Osteocyte (in vitro differentiated cells): ENCODE results near the gene CAPN6. TPM values are rescaled to one million over a fixed set of nuclear protein-coding genes. Genes with fewer than 3 reads are reported as not detected.

Experiments
- DNase-seq: peaks from one replicate; pipeline ENCODE4 v3.0.0; 2021; ENCODE audit warnings: mixed read lengths; ENCODE audit not compliant: unreplicated experiment; ENCODE audit errors: extremely low spot score
- H3K27ac Mint-ChIP-seq: one replicate; pipeline ENCODE4 v1.8.0; 2021; ENCODE audit warnings: mild to moderate bottlenecking, mixed read lengths; ENCODE audit not compliant: unreplicated experiment
- H3K27me3 Mint-ChIP-seq: one replicate; pipeline ENCODE4 v1.8.0; 2021; ENCODE audit warnings: mixed read lengths; ENCODE audit not compliant: unreplicated experiment
- H3K36me3 Mint-ChIP-seq: one replicate; pipeline ENCODE4 v1.8.0; 2021; ENCODE audit warnings: mixed read lengths; ENCODE audit not compliant: unreplicated experiment
- H3K4me1 Mint-ChIP-seq: one replicate; pipeline ENCODE4 v1.8.0; 2021; ENCODE audit warnings: mixed read lengths; ENCODE audit not compliant: unreplicated experiment
- H3K4me3 Mint-ChIP-seq: one replicate; pipeline ENCODE4 v1.8.0; 2021; ENCODE audit warnings: mild to moderate bottlenecking, moderate library complexity, mixed read lengths; ENCODE audit not compliant: unreplicated experiment
- H3K9me3 Mint-ChIP-seq: one replicate; pipeline ENCODE4 v1.8.0; 2021; ENCODE audit warnings: mixed read lengths; ENCODE audit not compliant: unreplicated experiment
- CTCF ChIP-seq: fragments of 200-600 bp; sonication (generic); IDR thresholded peaks from 2 replicates; pipeline ENCODE4 v1.5.0; 2021; ENCODE audit warnings: antibody characterized with exemption, mild to moderate bottlenecking, moderate library complexity
- total RNA-seq: library from RNA; stranded (reverse); gene quantifications from 2 replicates; pipeline ENCODE4 v1.2.1, GENCODE V29; 2021

The CAPN6 gene
- total RNA-seq, 1 donor from 2014 or later, result not detected

DNA sequence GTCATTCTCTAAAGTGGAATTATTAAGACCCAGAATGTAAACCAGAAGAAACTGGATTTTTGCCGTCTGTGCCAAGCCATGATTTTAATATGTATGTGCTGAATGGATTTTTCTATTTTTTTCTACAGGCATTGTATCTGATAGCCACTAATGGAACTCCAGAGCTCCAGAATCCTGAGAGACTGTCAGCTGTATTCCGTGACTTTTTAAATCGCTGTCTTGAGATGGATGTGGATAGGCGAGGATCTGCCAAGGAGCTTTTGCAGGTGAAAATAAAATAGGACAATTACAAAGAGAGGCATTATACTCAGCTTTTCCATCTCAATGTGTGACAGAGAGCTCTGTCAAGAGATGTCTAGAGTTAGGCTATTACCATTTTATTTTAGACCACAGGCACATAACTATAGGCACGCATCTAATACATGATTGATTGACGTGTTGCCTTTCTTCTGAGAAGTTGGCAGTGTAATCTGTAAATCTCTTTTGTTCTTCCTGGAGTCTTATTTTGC lies 53.9 kb downstream of the CAPN6 start:
- TF ChIP-seq CTCF, result no peak
- Mint-ChIP-seq H3K36me3 (no peaks in the 10 kb centered on the region), H3K27ac (no peak overlapping the region), H3K27me3 (no peaks in the 10 kb centered on the region), H3K4me3 (no peak overlapping the region), H3K9me3 (no peaks in the 10 kb centered on the region), H3K4me1 (no peaks in the 10 kb centered on the region)
- DNase-seq, result no peak

GRCh38 chrX:111207851-111208250 lies 62.4 kb downstream of the CAPN6 start:
- H3K9me3 Mint-ChIP-seq, result no peaks in the 10 kb centered on the region
- no peak overlapping the region for H3K4me3 Mint-ChIP-seq
- no peaks in the 10 kb centered on the region for H3K36me3 Mint-ChIP-seq
- no peak for TF ChIP-seq CTCF
- no peak for DNase-seq
- no peaks in the 10 kb centered on the region for H3K4me1 Mint-ChIP-seq
- H3K27me3 Mint-ChIP-seq, result no peaks in the 10 kb centered on the region
- H3K27ac Mint-ChIP-seq, result no peak overlapping the region

DNA sequence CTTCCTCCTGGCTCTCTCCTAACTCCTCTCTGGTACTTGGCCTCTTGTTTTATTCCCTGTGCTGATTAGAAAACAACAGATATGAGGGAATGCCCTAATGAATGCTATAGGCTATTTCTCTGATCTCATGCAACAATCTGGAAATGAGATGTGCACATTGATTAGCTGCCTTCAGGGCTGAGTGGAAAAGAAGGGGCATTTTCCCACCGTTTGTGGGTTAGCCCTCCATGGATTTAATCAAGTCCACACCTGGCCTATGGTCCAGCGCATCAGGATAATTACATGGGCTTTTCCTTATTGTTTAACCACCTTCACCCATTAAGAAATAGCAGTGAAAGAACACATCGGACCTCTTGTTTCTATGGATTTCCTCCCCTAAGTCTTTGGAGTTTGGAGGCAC lies 70.0 kb downstream of the CAPN6 start:
- H3K36me3 Mint-ChIP-seq, result no peaks in the 10 kb centered on the region
- TF ChIP-seq CTCF, result no peak
- no peak overlapping the region for H3K4me3 Mint-ChIP-seq
- H3K27ac Mint-ChIP-seq, result no peak overlapping the region
- H3K27me3 Mint-ChIP-seq, result no peaks in the 10 kb centered on the region
- H3K4me1 Mint-ChIP-seq, result no peaks in the 10 kb centered on the region
- no peaks in the 10 kb centered on the region for H3K9me3 Mint-ChIP-seq
- DNase-seq, result no peak

DNA sequence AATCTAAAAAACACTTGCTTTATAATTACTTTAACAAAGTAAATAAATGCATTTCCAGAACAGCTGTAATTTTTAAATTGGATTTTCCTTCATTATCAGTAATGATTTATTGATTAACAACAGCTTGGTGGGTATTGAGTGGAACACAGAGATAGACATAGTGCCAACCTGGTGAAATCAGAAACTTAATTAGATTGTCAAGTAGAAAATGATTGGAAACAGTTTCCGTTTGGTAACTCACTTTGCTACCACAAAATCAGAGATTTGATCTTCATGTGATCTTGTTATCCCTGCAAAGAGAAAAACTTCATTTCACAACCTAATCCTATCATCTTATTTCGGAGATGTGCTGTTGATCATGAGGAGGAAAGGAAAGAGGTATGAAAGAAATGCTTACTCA lies 70.8 kb downstream of the CAPN6 start:
- no peak overlapping the region for H3K27ac Mint-ChIP-seq
- H3K4me1 Mint-ChIP-seq, result no peaks in the 10 kb centered on the region
- no peak overlapping the region for H3K4me3 Mint-ChIP-seq
- no peak for TF ChIP-seq CTCF
- no peaks in the 10 kb centered on the region for H3K27me3 Mint-ChIP-seq
- no peaks in the 10 kb centered on the region for H3K36me3 Mint-ChIP-seq
- no peaks in the 10 kb centered on the region for H3K9me3 Mint-ChIP-seq
- DNase-seq, result no peak

Other genes starting within 250 kb of the CAPN6 start
- gene PAK3, start 174.3 kb downstream of the CAPN6 start, total RNA-seq, result not detected in 2 replicates
- gene DCX, start 141.7 kb upstream of the CAPN6 start, total RNA-seq, result not detected in 2 replicates
- gene SERTM2, start 241.2 kb upstream of the CAPN6 start, total RNA-seq, result not detected in 2 replicates